GM06990 (cell line): ENCODE measurements around the gene PLXNA2.

ENCODE experiments used
- DNase-seq: peaks from one replicate; pipeline ENCODE4 v3.0.0-alpha.2; 2011; ENCODE audit not compliant: insufficient read length; ENCODE audit errors: extremely low read depth
- H3K27me3 ChIP-seq: replicated peaks from 2 replicates; pipeline ENCODE4 v1.6.0; 2011; ENCODE audit warnings: low read length; ENCODE audit not compliant: control insufficient read depth, insufficient read depth
- H3K36me3 ChIP-seq: 2 replicates; pipeline ENCODE4 v1.5.1; 2011; ENCODE audit warnings: low read length; ENCODE audit not compliant: control insufficient read depth, insufficient read depth
- H3K4me3 ChIP-seq: replicated peaks from 2 replicates; pipeline ENCODE4 v1.5.1; 2011; ENCODE audit warnings: low read depth, mild to moderate bottlenecking, control low read depth, low read length
- CTCF ChIP-seq: IDR thresholded peaks from 2 replicates; pipeline ENCODE4 v1.5.1; 2011; ENCODE audit warnings: low read length, control low read depth, mild to moderate bottlenecking, inconsistent platforms; ENCODE audit not compliant: insufficient read depth, poor library complexity, severe bottlenecking

The PLXNA2 gene

GRCh38 chr1:208275083-208275482, 30.9 kb upstream of the PLXNA2 start:
- no peak for TF ChIP-seq CTCF
- H3K36me3 ChIP-seq = no peaks in the 10 kb centered on the region
- H3K27me3 ChIP-seq = peaks cover 5% of the 10 kb centered on the region; the same call in 1 of the 2 replicates
- DNase-seq = no peak
- H3K4me3 ChIP-seq = no peak overlapping the region

GRCh38 chr1:208273386-208274017, 29.3 kb upstream of the PLXNA2 start:
- TF ChIP-seq CTCF = no peak
- no peak for DNase-seq
- Histone ChIP-seq H3K27me3 (peaks cover 3% of the 10 kb centered on the region; the same call in 1 of the 2 replicates), H3K36me3 (no peaks in the 10 kb centered on the region), H3K4me3 (no peak overlapping the region)

- peaks cover 3% of the 10 kb centered on the region; the same call in 1 of the 2 replicates for H3K27me3 ChIP-seq
- H3K36me3 ChIP-seq = no peaks in the 10 kb centered on the region
- no peak for TF ChIP-seq CTCF
- no peak overlapping the region for H3K4me3 ChIP-seq
- no peak for DNase-seq
Measured at GRCh38 chr1:208272713-208273112, 28.5 kb upstream of the PLXNA2 start.

GRCh38 chr1:208272311-208272710, 28.1 kb upstream of the PLXNA2 start:
- no peak for TF ChIP-seq CTCF
- no peak for DNase-seq
- no peaks in the 10 kb centered on the region for H3K36me3 ChIP-seq
- H3K27me3 ChIP-seq = peaks cover 3% of the 10 kb centered on the region; the same call in 1 of the 2 replicates
- H3K4me3 ChIP-seq = no peak overlapping the region

GRCh38 chr1:208271236-208271635, 27.1 kb upstream of the PLXNA2 start:
- Histone ChIP-seq H3K4me3 (no peak overlapping the region), H3K27me3 (peaks cover 5% of the 10 kb centered on the region), H3K36me3 (no peaks in the 10 kb centered on the region)
- DNase-seq = no peak
- no peak for TF ChIP-seq CTCF
